HL-60 (cell line): Measurements from ENCODE around the gene SLC38A10.

Experiments used
- DNase-seq, 2 experiments: peaks; one replicate each; pipeline ENCODE4 v3.0.0-alpha.2; 2010 to 2020; ENCODE audit warnings: low read depth in 1 of 2, low spot score in 1 of 2
- H3K27ac ChIP-seq: fragments of 250-450 bp; sonication (Bioruptor Pico); replicated peaks from 2 replicates; pipeline ENCODE4 v1.5.1; 2020; ENCODE audit warnings: mild to moderate bottlenecking, moderate library complexity
- H3K27me3 ChIP-seq: fragments of 250-450 bp; sonication (Bioruptor Pico); 2 replicates; pipeline ENCODE4 v1.5.1; 2021; ENCODE audit warnings: mild to moderate bottlenecking, moderate library complexity; ENCODE audit not compliant: insufficient read depth, poor library complexity, severe bottlenecking
- H3K4me3 ChIP-seq: replicated peaks from 2 replicates; pipeline ENCODE4 v1.5.1; 2011; ENCODE audit warnings: mild to moderate bottlenecking, control low read depth, low read length; ENCODE audit not compliant: insufficient read depth
- CTCF ChIP-seq: IDR thresholded peaks from one replicate; pipeline ENCODE4 v1.5.1; 2011; ENCODE audit warnings: low read length, control low read depth, inconsistent platforms; ENCODE audit not compliant: insufficient read depth
- GABPA ChIP-seq: IDR thresholded peaks from 2 replicates; pipeline ENCODE4 v1.6.1; 2012; ENCODE audit warnings: low read depth
- POLR2AphosphoS5 ChIP-seq: IDR thresholded peaks from 2 replicates; pipeline ENCODE4 v1.6.1; 2012; ENCODE audit warnings: low read depth
- SPI1 ChIP-seq: IDR thresholded peaks from 2 replicates; pipeline ENCODE4 v1.6.1; 2012; ENCODE audit warnings: low read depth, mild to moderate bottlenecking, borderline replicate concordance
- TF ChIP-seq, protein P1 (sequence below): IDR thresholded peaks from 2 replicates; pipeline ENCODE4 v1.6.1; 2012; ENCODE audit warnings: low read depth; ENCODE audit not compliant: insufficient replicate concordance

The SLC38A10 gene

GRCh38 chr17:81313776-81314397 is 18.8 kb upstream of the SLC38A10 start:
- no peak for TF ChIP-seq POLR2AphosphoS5
- TF ChIP-seq, protein P1, sequence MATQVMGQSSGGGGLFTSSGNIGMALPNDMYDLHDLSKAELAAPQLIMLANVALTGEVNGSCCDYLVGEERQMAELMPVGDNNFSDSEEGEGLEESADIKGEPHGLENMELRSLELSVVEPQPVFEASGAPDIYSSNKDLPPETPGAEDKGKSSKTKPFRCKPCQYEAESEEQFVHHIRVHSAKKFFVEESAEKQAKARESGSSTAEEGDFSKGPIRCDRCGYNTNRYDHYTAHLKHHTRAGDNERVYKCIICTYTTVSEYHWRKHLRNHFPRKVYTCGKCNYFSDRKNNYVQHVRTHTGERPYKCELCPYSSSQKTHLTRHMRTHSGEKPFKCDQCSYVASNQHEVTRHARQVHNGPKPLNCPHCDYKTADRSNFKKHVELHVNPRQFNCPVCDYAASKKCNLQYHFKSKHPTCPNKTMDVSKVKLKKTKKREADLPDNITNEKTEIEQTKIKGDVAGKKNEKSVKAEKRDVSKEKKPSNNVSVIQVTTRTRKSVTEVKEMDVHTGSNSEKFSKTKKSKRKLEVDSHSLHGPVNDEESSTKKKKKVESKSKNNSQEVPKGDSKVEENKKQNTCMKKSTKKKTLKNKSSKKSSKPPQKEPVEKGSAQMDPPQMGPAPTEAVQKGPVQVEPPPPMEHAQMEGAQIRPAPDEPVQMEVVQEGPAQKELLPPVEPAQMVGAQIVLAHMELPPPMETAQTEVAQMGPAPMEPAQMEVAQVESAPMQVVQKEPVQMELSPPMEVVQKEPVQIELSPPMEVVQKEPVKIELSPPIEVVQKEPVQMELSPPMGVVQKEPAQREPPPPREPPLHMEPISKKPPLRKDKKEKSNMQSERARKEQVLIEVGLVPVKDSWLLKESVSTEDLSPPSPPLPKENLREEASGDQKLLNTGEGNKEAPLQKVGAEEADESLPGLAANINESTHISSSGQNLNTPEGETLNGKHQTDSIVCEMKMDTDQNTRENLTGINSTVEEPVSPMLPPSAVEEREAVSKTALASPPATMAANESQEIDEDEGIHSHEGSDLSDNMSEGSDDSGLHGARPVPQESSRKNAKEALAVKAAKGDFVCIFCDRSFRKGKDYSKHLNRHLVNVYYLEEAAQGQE = no peak
- no peak for TF ChIP-seq CTCF
- TF ChIP-seq GABPA = no peak
- no peak for TF ChIP-seq SPI1
- DNase-seq = no peak
- Histone ChIP-seq H3K4me3 (no peak overlapping the region), H3K27me3 (no peaks in the 10 kb centered on the region), H3K27ac (no peak overlapping the region)

DNA sequence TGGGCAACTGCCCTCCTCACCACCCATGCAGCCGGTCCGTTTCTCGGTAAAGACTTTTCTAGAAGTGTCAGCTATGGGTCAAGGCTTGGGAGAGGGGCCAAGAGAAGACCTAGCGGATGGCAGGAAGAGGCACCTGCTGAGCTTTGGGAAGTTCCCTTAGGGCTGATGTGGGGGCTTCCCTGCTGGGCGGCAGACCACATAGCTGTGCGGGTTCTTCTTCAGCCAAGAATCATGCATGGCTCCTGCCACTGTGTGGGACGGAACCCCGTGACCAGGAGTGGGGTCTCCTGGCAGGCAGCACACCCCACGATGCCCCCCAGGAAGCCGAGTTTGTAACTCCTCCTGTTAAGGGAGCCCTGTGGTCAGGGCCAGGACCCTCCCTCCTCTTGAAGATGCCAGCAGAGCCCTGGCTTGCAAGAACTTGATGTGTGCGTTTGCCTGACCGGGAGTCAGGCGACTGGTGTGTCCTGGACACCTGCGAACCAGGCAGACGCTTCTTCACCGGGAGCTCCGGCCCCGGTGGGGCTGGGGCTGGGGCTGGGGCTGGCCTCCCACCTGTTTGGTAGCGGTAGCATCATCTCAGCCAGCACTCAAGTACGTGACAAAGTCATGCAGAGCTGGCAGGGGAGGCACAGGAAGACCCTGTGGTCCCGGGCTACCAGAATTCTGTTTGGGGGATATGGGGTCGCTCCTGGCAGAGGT is 17.7 kb upstream of the SLC38A10 start:
- TF ChIP-seq GABPA (no peak), POLR2AphosphoS5 (no peak), SPI1 (no peak), CTCF (no peak)
- TF ChIP-seq, protein P1 = no peak
- H3K27me3 ChIP-seq = no peaks in the 10 kb centered on the region
- H3K27ac ChIP-seq = no peak overlapping the region
- no peak for DNase-seq
- no peak overlapping the region for H3K4me3 ChIP-seq

DNA sequence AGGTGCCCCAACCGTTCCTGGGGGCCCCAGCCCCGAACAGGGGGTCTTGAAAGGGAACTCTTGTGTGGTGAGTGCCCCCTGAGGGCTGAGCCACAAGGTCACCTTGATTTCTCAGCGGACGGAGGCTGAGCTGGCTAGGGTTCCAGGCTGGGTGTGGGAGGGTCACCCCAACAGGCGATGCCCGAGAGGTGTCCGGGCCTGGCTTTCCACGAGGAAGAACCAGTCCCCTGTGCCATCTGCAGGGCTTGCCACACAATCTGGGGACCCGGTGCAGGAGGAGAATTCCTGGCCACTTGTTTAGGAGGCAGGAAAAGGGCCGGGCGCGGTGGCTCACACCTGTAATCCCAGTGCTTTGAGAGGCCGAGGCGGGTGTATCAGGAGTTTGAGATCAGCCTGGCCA is 16.8 kb upstream of the SLC38A10 start:
- Histone ChIP-seq H3K4me3 (no peak overlapping the region), H3K27ac (no peak overlapping the region), H3K27me3 (no peaks in the 10 kb centered on the region)
- TF ChIP-seq CTCF = no peak
- TF ChIP-seq GABPA = no peak
- TF ChIP-seq POLR2AphosphoS5 = no peak
- no peak for TF ChIP-seq SPI1
- TF ChIP-seq, protein P1 = no peak
- DNase-seq = no peak
